ENCODE data around the gene CTSA. TPM values are rescaled to one million over a fixed set of nuclear protein-coding genes. Genes with fewer than 3 reads are reported as not detected.

CTSA gene
- total RNA-seq, 1 donor from 2014 or later = 15.1 TPM

DNA sequence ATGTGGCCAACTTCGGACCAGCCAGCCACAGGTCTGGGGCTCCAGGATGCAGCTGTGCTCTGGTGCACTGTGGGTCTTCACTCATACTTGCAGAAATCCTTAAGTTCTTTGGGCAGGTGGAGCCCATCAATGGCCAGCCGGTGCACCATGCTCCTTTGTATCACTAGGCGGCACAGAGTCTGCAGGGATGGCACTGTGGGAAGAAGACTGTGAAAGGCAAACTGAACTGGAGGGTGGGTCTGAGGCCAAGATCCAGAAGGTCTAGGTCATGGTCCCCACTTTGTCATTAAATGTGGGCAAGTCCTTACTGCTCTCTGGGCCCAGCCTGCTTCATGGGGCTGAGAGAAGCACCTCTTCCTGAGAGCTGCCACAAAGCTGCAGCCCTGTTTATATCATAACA lies 2.5 kb upstream of the CTSA start:
- peaks cover 26% of the 10 kb centered on the region for H3K4me1 Mint-ChIP-seq
- H3K27me3 ChIP-seq = peaks cover 9% of the 10 kb centered on the region

DNA sequence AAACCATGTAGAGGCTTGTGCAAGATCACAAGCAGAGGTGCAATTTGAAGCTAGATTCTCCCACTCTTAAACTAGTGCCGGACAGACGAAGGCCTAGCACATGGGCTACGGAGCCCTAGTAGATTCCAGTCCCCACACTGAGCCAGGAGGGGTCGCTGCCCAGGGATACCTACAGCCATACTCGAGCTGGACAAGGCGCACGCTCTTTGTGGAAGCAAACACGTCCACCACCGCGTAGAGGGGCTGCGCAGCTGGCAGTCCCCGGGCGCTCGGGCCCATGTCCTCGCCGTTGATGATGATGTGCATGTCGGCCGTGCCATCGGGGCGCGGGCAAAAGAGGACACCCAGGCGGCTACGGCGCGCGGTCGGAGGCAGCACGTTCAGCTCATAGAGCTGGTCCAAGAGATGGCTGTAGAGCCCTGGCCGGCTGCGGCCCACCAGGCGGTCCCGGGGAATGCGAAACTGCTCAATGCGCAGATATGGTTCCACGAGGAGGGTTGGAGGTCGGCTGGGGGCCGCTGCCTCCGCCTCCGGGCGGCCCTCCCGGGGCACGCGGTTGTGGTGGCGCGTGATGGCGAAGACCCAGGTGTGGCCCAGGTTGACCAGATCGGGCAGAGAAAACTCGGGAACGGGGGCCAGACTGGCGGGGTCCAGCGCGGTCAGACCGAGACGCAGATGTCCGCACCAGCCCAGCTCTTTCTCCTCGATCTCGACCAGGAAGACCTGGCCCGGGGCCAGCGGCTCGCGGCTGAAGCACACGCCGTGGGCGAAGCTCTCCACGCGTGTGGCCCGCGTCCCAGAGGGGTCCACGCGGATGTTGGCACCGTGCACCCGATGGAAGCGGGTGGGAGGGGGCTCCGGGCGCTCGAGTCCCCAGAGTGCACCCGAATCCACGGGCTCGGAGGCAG lies 804 bp upstream of the CTSA start:
- Histone ChIP-seq H3F3A (ENCODE audit: low read depth) (peaks cover 4% of the 10 kb centered on the region), H4K20me1 (ENCODE audit: low read depth) (no peaks in the 10 kb centered on the region), H3K79me2 (ENCODE audit: low read depth) (no peaks in the 10 kb centered on the region), H3K27me3 (peaks cover 9% of the 10 kb centered on the region), H3K27ac (no peak overlapping the region), H3K4me2 (peak overlapping the region; percentile 91), H2AFZ (replicated peaks) (peak overlapping the region; percentile 92), H3K36me3 (no peaks in the 10 kb centered on the region), H3K4me3 (peak overlapping the region; percentile 88), H3K4me1 (peaks cover 10% of the 10 kb centered on the region), H3K9me3 (ENCODE audit: low read depth) (no peaks in the 10 kb centered on the region), H3K9ac (peak overlapping the region; percentile 56)
- peak; percentile 92 for DNase-seq (ENCODE audit: low spot score)
- TF ChIP-seq EZH2phosphoT487 (IDR thresholded peaks at IDR 0.05) (peak; percentile 35), EZH2 (IDR thresholded peaks at IDR 0.05) (no peak)
- TF ChIP-seq, protein P1, sequence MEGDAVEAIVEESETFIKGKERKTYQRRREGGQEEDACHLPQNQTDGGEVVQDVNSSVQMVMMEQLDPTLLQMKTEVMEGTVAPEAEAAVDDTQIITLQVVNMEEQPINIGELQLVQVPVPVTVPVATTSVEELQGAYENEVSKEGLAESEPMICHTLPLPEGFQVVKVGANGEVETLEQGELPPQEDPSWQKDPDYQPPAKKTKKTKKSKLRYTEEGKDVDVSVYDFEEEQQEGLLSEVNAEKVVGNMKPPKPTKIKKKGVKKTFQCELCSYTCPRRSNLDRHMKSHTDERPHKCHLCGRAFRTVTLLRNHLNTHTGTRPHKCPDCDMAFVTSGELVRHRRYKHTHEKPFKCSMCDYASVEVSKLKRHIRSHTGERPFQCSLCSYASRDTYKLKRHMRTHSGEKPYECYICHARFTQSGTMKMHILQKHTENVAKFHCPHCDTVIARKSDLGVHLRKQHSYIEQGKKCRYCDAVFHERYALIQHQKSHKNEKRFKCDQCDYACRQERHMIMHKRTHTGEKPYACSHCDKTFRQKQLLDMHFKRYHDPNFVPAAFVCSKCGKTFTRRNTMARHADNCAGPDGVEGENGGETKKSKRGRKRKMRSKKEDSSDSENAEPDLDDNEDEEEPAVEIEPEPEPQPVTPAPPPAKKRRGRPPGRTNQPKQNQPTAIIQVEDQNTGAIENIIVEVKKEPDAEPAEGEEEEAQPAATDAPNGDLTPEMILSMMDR (IDR thresholded peaks at IDR 0.05) = peak; percentile 83
- Mint-ChIP-seq H3K4me1 (peaks cover 32% of the 10 kb centered on the region), H3K4me3 (peak overlapping the region; percentile 94), H3K36me3 (peaks cover 4% of the 10 kb centered on the region), H3K27ac (no peak overlapping the region), H3K27me3 (ENCODE audit: insufficient read depth, low read depth) (peaks cover 6% of the 10 kb centered on the region), H3K9me3 (no peaks in the 10 kb centered on the region)

More for the DNA sequence above, 2.5 kb upstream of the CTSA start:
- Mint-ChIP-seq H3K36me3 (peaks cover 2% of the 10 kb centered on the region), H3K4me3 (no peak overlapping the region), H3K27me3 (ENCODE audit: insufficient read depth, low read depth) (peaks cover 2% of the 10 kb centered on the region), H3K27ac (no peak overlapping the region), H3K9me3 (no peaks in the 10 kb centered on the region)
- Histone ChIP-seq H4K20me1 (ENCODE audit: low read depth) (no peaks in the 10 kb centered on the region), H3K9me3 (ENCODE audit: low read depth) (no peaks in the 10 kb centered on the region), H2AFZ (replicated peaks) (no peak overlapping the region), H3K9ac (no peak overlapping the region), H3K4me3 (no peak overlapping the region), H3F3A (ENCODE audit: low read depth) (peaks cover 4% of the 10 kb centered on the region), H3K79me2 (ENCODE audit: low read depth) (no peaks in the 10 kb centered on the region), H3K36me3 (no peaks in the 10 kb centered on the region), H3K4me1 (peaks cover 10% of the 10 kb centered on the region), H3K4me2 (no peak overlapping the region), H3K27ac (no peak overlapping the region)
- DNase-seq (ENCODE audit: low spot score) = no peak
- TF ChIP-seq, protein P1 (IDR thresholded peaks at IDR 0.05) = no peak
- TF ChIP-seq EZH2 (IDR thresholded peaks at IDR 0.05) (no peak), EZH2phosphoT487 (IDR thresholded peaks at IDR 0.05) (no peak)

DNA sequence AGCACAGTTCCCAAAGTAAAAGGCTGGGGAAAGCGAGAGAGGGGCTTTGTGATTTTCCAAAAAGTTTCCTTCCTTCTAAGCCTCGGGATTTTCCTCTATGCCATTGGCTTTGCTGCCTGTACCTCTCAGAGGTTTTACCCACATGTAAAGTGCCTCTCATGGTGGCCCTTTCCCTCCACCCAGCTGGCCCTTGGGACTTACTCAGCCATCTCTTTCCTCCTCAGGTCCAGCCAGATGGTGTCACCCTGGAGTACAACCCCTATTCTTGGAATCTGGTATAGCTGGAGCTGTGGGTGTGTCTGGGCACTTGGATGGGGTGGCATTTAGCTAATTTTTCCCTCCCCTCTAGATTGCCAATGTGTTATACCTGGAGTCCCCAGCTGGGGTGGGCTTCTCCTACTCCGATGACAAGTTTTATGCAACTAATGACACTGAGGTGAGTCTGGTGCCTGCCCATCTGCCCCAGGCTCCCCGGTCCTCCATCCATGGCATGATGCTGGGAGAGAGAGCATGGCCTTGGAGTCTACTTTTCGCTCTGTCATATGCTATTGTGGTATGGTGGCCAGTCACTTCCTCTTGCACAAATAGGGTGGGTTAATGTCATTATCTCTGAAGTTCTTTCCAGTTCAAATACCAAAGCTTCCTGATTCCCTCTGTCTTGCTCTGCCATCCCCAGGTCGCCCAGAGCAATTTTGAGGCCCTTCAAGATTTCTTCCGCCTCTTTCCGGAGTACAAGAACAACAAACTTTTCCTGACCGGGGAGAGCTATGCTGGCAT lies 1.1 kb downstream of the CTSA start:
- H3K9ac ChIP-seq = no peak overlapping the region
- H3K27ac ChIP-seq = no peak overlapping the region
- Mint-ChIP-seq H3K9me3 (no peaks in the 10 kb centered on the region), H3K36me3 (peaks cover 6% of the 10 kb centered on the region), H3K4me1 (peaks cover 32% of the 10 kb centered on the region), H3K27ac (no peak overlapping the region), H3K27me3 (ENCODE audit: insufficient read depth, low read depth) (peaks cover 9% of the 10 kb centered on the region), H3K4me3 (peak overlapping the region; percentile 94)
- no peaks in the 10 kb centered on the region for H3K79me2 ChIP-seq (ENCODE audit: low read depth)
- no peak overlapping the region for H2AFZ ChIP-seq (replicated peaks)
- H3K4me3 ChIP-seq = peak overlapping the region; percentile 88
- peaks cover 4% of the 10 kb centered on the region for H3F3A ChIP-seq (ENCODE audit: low read depth)
- H3K27me3 ChIP-seq = peaks cover 9% of the 10 kb centered on the region
- H4K20me1 ChIP-seq (ENCODE audit: low read depth) = no peaks in the 10 kb centered on the region
- no peaks in the 10 kb centered on the region for H3K36me3 ChIP-seq
- H3K9me3 ChIP-seq (ENCODE audit: low read depth) = no peaks in the 10 kb centered on the region
- TF ChIP-seq, protein P1 (IDR thresholded peaks at IDR 0.05) = no peak
- no peak for TF ChIP-seq EZH2 (IDR thresholded peaks at IDR 0.05)
- no peak for TF ChIP-seq EZH2phosphoT487 (IDR thresholded peaks at IDR 0.05)
- peak overlapping the region; percentile 91 for H3K4me2 ChIP-seq
- H3K4me1 ChIP-seq = peaks cover 10% of the 10 kb centered on the region
- DNase-seq (ENCODE audit: low spot score) = peak; percentile 24

Measured in neural progenitor cell (in vitro differentiated cells).